Stimulated activated CD4-positive, alpha-beta T cell treated with anti-CD3 and anti-CD28 coated beads, Interleukin-2, amount 100 ng/mL, for 4 hours (primary cell): ENCODE data around the gene PDIK1L.

Source experiments
- DNase-seq: peaks from one replicate; pipeline ENCODE4 v3.0.0-alpha.2; 2020; ENCODE audit warnings: low read depth

Gene PDIK1L

GRCh38 chr1:26171084-26172072, 59.8 kb downstream of the PDIK1L start, which contains the start of gene ZNF593OS:
Gene ZNF593OS (minus strand): TSS chr1:26171832. CDS start chr1:26171661, 171 bp downstream.
- DNase-seq = no peak
